Activated T-cell treated with anti-CD3 and anti-CD28 coated beads, Interleukin-2, amount 50 U/mL, for 72 hours (primary cell): Measurements from ENCODE around the gene SGMS1. TPM values are rescaled to one million over a fixed set of nuclear protein-coding genes. Genes with fewer than 3 reads are reported as not detected.
"Not testable (repeated sequence)": the region's sequence is repeated elsewhere in the genome, so short reads cannot be mapped to it uniquely, and the experiment has no call there.

ENCODE experiments used
- ATAC-seq, 2 donors: fragments of 150-1000 bp; cut with Tn5 transposase; replicated peaks in 1 of 2; 2 replicates each; pipeline ENCODE4 v1.10.0; 2021; ENCODE audit warnings: moderate library complexity in 2 of 2, mild to moderate bottlenecking in 1 of 2
- DNase-seq, 2 donors: peaks; one replicate each; pipeline ENCODE4 v3.0.0; 2021 to 2022; ENCODE audit warnings: mixed read lengths in 1 of 2
- H3K27ac Mint-ChIP-seq: one replicate; pipeline ENCODE4 v1.8.0; 2022; ENCODE audit warnings: mild to moderate bottlenecking, moderate library complexity, mixed read lengths
- H3K27me3 Mint-ChIP-seq: one replicate; pipeline ENCODE4 v1.8.0; 2022; ENCODE audit warnings: low read depth, mixed read lengths
- H3K36me3 Mint-ChIP-seq, 2 donors: one replicate each; pipeline ENCODE4 v1.8.0; 2022; ENCODE audit warnings: mixed read lengths in 2 of 2, mild to moderate bottlenecking in 1 of 2; ENCODE audit not compliant: insufficient read depth in 2 of 2
- H3K4me1 Mint-ChIP-seq: one replicate; pipeline ENCODE4 v1.8.0; 2022; ENCODE audit warnings: low read depth, mixed read lengths
- H3K4me3 Mint-ChIP-seq, 2 donors: one replicate each; pipeline ENCODE4 v1.8.0; 2022; ENCODE audit warnings: mild to moderate bottlenecking in 2 of 2, mixed read lengths in 2 of 2, moderate library complexity in 2 of 2
- H3K9me3 Mint-ChIP-seq, 2 donors: one replicate each; pipeline ENCODE4 v1.8.0; 2022; ENCODE audit warnings: mixed read lengths in 2 of 2
- total RNA-seq, 2 donors: library from RNA; stranded (reverse); gene quantifications; one replicate each; pipeline ENCODE4 v1.2.3, GENCODE V29; 2022

The SGMS1 gene
- total RNA-seq, 2 donors from 2014 or later = 8.9 to 9.7 TPM

- Mint-ChIP-seq H3K4me3 (no peak overlapping the region), H3K4me1 (peaks cover 20% of the 10 kb centered on the region), H3K36me3 (peaks cover 4 to 12% of the 10 kb centered on the region in 2 donors), H3K27me3 (no peaks in the 10 kb centered on the region), H3K9me3 (peaks cover 5 to 6% of the 10 kb centered on the region in 2 donors), H3K27ac (no peak overlapping the region)
- ATAC-seq = no peak
- DNase-seq = no peak
Observed at GRCh38 chr10:50551894-50552293, 71.9 kb downstream of the SGMS1 start.

GRCh38 chr10:50550291-50550839, 73.4 kb downstream of the SGMS1 start:
- no peak for DNase-seq
- H3K36me3 Mint-ChIP-seq = peaks cover 4 to 12% of the 10 kb centered on the region in 2 donors
- peaks cover 5 to 6% of the 10 kb centered on the region in 2 donors for H3K9me3 Mint-ChIP-seq
- no peak overlapping the region for H3K27ac Mint-ChIP-seq
- H3K4me1 Mint-ChIP-seq = peaks cover 22% of the 10 kb centered on the region
- no peak for ATAC-seq
- H3K4me3 Mint-ChIP-seq = no peak overlapping the region
- no peaks in the 10 kb centered on the region for H3K27me3 Mint-ChIP-seq

GRCh38 chr10:50549186-50549585, 74.6 kb downstream of the SGMS1 start:
- not testable (repeated sequence) for H3K9me3 Mint-ChIP-seq, ATAC-seq, H3K27ac Mint-ChIP-seq, H3K4me3 Mint-ChIP-seq, DNase-seq, H3K27me3 Mint-ChIP-seq
- H3K36me3 Mint-ChIP-seq = peaks cover 4 to 12% of the 10 kb centered on the region in 2 donors
- H3K4me1 Mint-ChIP-seq = peaks cover 34% of the 10 kb centered on the region

GRCh38 chr10:50548481-50548880, 75.3 kb downstream of the SGMS1 start:
- not testable (repeated sequence) for H3K27ac Mint-ChIP-seq

GRCh38 chr10:50546287-50546686, 77.5 kb downstream of the SGMS1 start:
- not testable (repeated sequence) for DNase-seq, H3K9me3 Mint-ChIP-seq, H3K27me3 Mint-ChIP-seq, ATAC-seq, H3K27ac Mint-ChIP-seq, H3K4me3 Mint-ChIP-seq
- Mint-ChIP-seq H3K36me3 (peaks cover 4 to 12% of the 10 kb centered on the region in 2 donors), H3K4me1 (peaks cover 49% of the 10 kb centered on the region)

More at GRCh38 chr10:50548481-50548880, 75.3 kb downstream of the SGMS1 start:
- not testable (repeated sequence) for H3K9me3 Mint-ChIP-seq, ATAC-seq, H3K4me3 Mint-ChIP-seq, H3K27me3 Mint-ChIP-seq, DNase-seq
- peaks cover 4 to 12% of the 10 kb centered on the region in 2 donors for H3K36me3 Mint-ChIP-seq
- peaks cover 35% of the 10 kb centered on the region for H3K4me1 Mint-ChIP-seq

- DNase-seq = no peak
- Mint-ChIP-seq H3K9me3 (peaks cover 5 to 6% of the 10 kb centered on the region in 2 donors), H3K27me3 (no peaks in the 10 kb centered on the region), H3K36me3 (peaks cover 4 to 12% of the 10 kb centered on the region in 2 donors), H3K4me1 (peaks cover 53% of the 10 kb centered on the region), H3K27ac (no peak overlapping the region), H3K4me3 (no peak overlapping the region)
- ATAC-seq = no peak
Observed at GRCh38 chr10:50545846-50546245, 77.9 kb downstream of the SGMS1 start.

- Mint-ChIP-seq H3K9me3 (peaks cover 6% of the 10 kb centered on the region in 2 donors), H3K4me3 (peak overlapping the region in 1 of 2 donors; percentile 24), H3K27me3 (no peaks in the 10 kb centered on the region), H3K27ac (peak overlapping the region; percentile 53), H3K36me3 (peaks cover 4 to 12% of the 10 kb centered on the region in 2 donors), H3K4me1 (peaks cover 62% of the 10 kb centered on the region)
- ATAC-seq (peak; percentile 26 to 31), DNase-seq (no peak)
Observed at GRCh38 chr10:50544857-50545429, 78.8 kb downstream of the SGMS1 start.

- no peaks in the 10 kb centered on the region for H3K27me3 Mint-ChIP-seq
- ATAC-seq (no peak), DNase-seq (no peak)
- H3K4me1 Mint-ChIP-seq = peaks cover 69% of the 10 kb centered on the region
- H3K27ac Mint-ChIP-seq = peak overlapping the region; percentile 17
- H3K36me3 Mint-ChIP-seq = peaks cover 4 to 12% of the 10 kb centered on the region in 2 donors
- peaks cover 6% of the 10 kb centered on the region in 2 donors for H3K9me3 Mint-ChIP-seq
- H3K4me3 Mint-ChIP-seq = no peak overlapping the region
Observed at GRCh38 chr10:50544095-50544856, 79.5 kb downstream of the SGMS1 start.

- H3K36me3 Mint-ChIP-seq = peaks cover 4 to 8% of the 10 kb centered on the region in 2 donors
- DNase-seq = no peak
- peaks cover 72% of the 10 kb centered on the region for H3K4me1 Mint-ChIP-seq
- ATAC-seq = no peak
- H3K27ac Mint-ChIP-seq = no peak overlapping the region
- H3K27me3 Mint-ChIP-seq = no peaks in the 10 kb centered on the region
- no peak overlapping the region for H3K4me3 Mint-ChIP-seq
- H3K9me3 Mint-ChIP-seq = peaks cover 4 to 5% of the 10 kb centered on the region in 2 donors
Observed at GRCh38 chr10:50542871-50543270, 80.9 kb downstream of the SGMS1 start.

- peak overlapping the region; percentile 57 to 68 for H3K4me3 Mint-ChIP-seq
- H3K9me3 Mint-ChIP-seq = peaks cover 0 to 1% of the 10 kb centered on the region in 2 donors
- ATAC-seq (no peak), DNase-seq (no peak)
- H3K27me3 Mint-ChIP-seq = no peaks in the 10 kb centered on the region
- peaks cover 0 to under 1% of the 10 kb centered on the region in 2 donors for H3K36me3 Mint-ChIP-seq
- peak overlapping the region; percentile 70 for H3K27ac Mint-ChIP-seq
- H3K4me1 Mint-ChIP-seq = peaks cover 78% of the 10 kb centered on the region
Observed at GRCh38 chr10:50541921-50542320, 81.8 kb downstream of the SGMS1 start.

GRCh38 chr10:50541317-50541716, 82.4 kb downstream of the SGMS1 start:
- peaks cover 84% of the 10 kb centered on the region for H3K4me1 Mint-ChIP-seq
- H3K27me3 Mint-ChIP-seq = no peaks in the 10 kb centered on the region
- ATAC-seq (no peak), DNase-seq (no peak)
- H3K36me3 Mint-ChIP-seq = no peaks in the 10 kb centered on the region
- H3K4me3 Mint-ChIP-seq = peak overlapping the region; percentile 57 to 68
- H3K27ac Mint-ChIP-seq = peak overlapping the region; percentile 70
- peaks cover 0 to 1% of the 10 kb centered on the region in 2 donors for H3K9me3 Mint-ChIP-seq

- DNase-seq (no peak), ATAC-seq (peak; percentile 44 to 48)
- H3K36me3 Mint-ChIP-seq = no peaks in the 10 kb centered on the region
- peaks cover 90% of the 10 kb centered on the region for H3K4me1 Mint-ChIP-seq
- H3K27ac Mint-ChIP-seq = peak overlapping the region; percentile 70
- H3K4me3 Mint-ChIP-seq = peak overlapping the region; percentile 42 to 68
- H3K9me3 Mint-ChIP-seq = peaks cover 0 to 1% of the 10 kb centered on the region in 2 donors
- no peaks in the 10 kb centered on the region for H3K27me3 Mint-ChIP-seq
Observed at GRCh38 chr10:50540826-50541122, 83.0 kb downstream of the SGMS1 start.

GRCh38 chr10:50540069-50540825, 83.5 kb downstream of the SGMS1 start:
- Mint-ChIP-seq H3K4me3 (peak overlapping the region; percentile 42 to 68), H3K4me1 (peaks cover 91% of the 10 kb centered on the region), H3K27me3 (no peaks in the 10 kb centered on the region), H3K27ac (peak overlapping the region; percentile 70), H3K36me3 (no peaks in the 10 kb centered on the region), H3K9me3 (peaks cover 0 to 1% of the 10 kb centered on the region in 2 donors)
- ATAC-seq = peak; percentile 64 to 66
- DNase-seq = peak; percentile 40 to 47
